BLaER1 treated with 17β-estradiol and CSF1 and Interleukin-3, amounts not matched to agents 10 nM and 100 nM (cell line): ENCODE data around the gene RABGAP1L.

Source experiments
- H3K27ac ChIP-seq, 11 experiments: shearing (Covaris generic); formaldehyde crosslinking; 2 replicates each; pipeline ENCODE4 v1.8.1; 2022
- H3K27me3 ChIP-seq, 11 experiments: shearing (Covaris generic); formaldehyde crosslinking; 2 replicates each; pipeline ENCODE4 v1.8.1; 2022
- H3K36me3 ChIP-seq, 11 experiments: shearing (Covaris generic); formaldehyde crosslinking; 2 replicates each; pipeline ENCODE4 v1.8.1; 2022
- H3K4me1 ChIP-seq, 10 experiments: shearing (Covaris generic); formaldehyde crosslinking; 2 replicates each; pipeline ENCODE4 v1.8.1; 2022
- H3K4me2 ChIP-seq, 11 experiments: shearing (Covaris generic); formaldehyde crosslinking; 2 replicates each; pipeline ENCODE4 v1.8.1; 2022
- H3K4me3 ChIP-seq, 10 experiments: shearing (Covaris generic); formaldehyde crosslinking; 2 replicates each; pipeline ENCODE4 v1.8.1; 2022
- H3K9ac ChIP-seq, 11 experiments: shearing (Covaris generic); formaldehyde crosslinking; 2 replicates each; pipeline ENCODE4 v1.8.1; 2022
- H3K9me3 ChIP-seq, 11 experiments: shearing (Covaris generic); formaldehyde crosslinking; replicated peaks in 1 of 11; 2 replicates each; pipeline ENCODE4 v1.8.1; 2022
- H4K20me1 ChIP-seq, 11 experiments: shearing (Covaris generic); formaldehyde crosslinking; 2 replicates each; pipeline ENCODE4 v1.8.1; 2022
- Cebpa-rat ChIP-seq, 11 experiments: shearing (Covaris generic); IDR thresholded peaks; 2 replicates each; pipeline ENCODE4 v1.8.1; 2022

The RABGAP1L gene

DNA sequence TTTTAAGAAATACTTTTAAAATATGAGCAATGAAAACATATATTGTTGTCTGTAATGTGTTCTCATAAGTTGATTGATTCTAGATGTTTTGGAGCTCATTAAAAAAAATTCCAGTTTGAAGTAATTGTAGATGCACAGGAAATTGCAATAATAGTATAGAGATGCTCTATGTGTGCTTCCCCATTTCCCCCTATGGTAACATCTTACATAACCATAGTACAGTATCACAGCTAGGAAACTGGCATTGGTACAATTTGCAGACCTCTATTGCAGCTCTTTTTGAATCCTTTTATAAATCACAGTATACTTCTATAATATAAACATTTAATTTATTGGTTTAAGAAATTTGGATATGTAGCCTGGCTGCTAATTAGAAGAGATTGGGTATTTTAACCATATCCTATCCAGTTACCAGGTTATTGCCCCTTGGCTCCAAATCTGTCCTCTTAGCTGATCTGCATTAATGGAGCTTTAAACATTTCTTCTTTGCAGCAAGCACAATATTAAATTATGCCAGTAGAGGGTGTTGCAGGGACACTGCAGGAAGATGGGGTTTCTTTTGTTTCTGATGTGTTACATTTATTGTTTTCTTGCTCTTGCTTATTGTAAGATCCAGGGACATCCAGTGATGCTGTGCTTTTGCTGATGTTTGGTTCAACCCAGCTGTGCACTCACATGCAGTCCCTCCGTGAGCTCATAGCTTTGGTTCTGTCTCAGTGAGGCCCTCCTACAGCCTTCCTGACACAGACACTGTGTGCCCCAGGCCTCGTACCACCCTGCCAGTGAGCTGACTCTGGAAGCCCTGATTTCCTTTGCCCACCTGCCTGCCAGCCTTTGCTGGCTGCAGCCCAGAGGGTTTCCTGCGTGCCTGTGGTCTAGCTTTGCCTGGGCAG lies 103.3 kb downstream of the RABGAP1L start:
- peaks cover 0 to 6% (median 5%) of the 10 kb centered on the region in 10 experiments; a peak in 13 of 20 replicates for H3K4me1 ChIP-seq
- no peaks in the 10 kb centered on the region; a peak in 1 of 22 replicates for H4K20me1 ChIP-seq
- H3K27me3 ChIP-seq: no peaks in the 10 kb centered on the region
- H3K4me3 ChIP-seq: no peak overlapping the region
- H3K36me3 ChIP-seq: no peaks in the 10 kb centered on the region
- H3K4me2 ChIP-seq: peak overlapping the region in 7 of 11 experiments; percentile 17 to 54 (median 32); a peak in 11 of 22 replicates
- peak overlapping the region in 2 of 11 experiments; percentile 3 to 22; a peak in 2 of 22 replicates for H3K27ac ChIP-seq
- H3K9me3 ChIP-seq: no peaks in the 10 kb centered on the region
- H3K9ac ChIP-seq: peak overlapping the region in 5 of 11 experiments; percentile 28 to 52 (median 43); a peak in 4 of 22 replicates
- TF ChIP-seq Cebpa-rat (IDR thresholded peaks at IDR 0.05): no peak

DNA sequence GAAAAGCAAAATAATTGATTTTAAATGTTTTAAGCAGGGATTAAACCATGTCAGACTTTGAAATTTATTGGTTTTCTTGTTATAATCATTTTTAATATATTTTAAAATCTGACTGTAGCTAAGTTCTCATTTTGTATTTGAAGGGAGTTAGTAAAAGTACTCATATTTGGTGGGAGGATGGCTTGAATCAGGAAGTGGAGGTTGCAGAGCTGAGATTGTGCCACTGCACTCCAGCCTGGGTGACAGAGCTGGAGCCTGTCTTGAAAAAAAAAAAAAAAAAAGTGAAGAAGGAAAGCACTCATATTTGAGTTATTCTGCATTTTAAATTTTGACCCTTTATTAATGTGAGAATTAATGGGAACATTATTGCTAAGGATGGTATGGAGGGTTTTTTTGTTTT lies 106.0 kb downstream of the RABGAP1L start:
- H3K4me1 ChIP-seq: peaks cover 0 to 13% (median 5%) of the 10 kb centered on the region in 10 experiments; a peak in 13 of 20 replicates
- no peaks in the 10 kb centered on the region for H3K27me3 ChIP-seq
- H3K4me3 ChIP-seq: no peak overlapping the region
- H3K9me3 ChIP-seq: peaks cover 0 to 6% (median 0%) of the 10 kb centered on the region in 11 experiments; a peak in 2 of 22 replicates
- H3K4me2 ChIP-seq: no peak overlapping the region
- H3K9ac ChIP-seq: no peak overlapping the region
- peaks cover 0 to 14% (median 0%) of the 10 kb centered on the region in 11 experiments; a peak in 4 of 22 replicates for H3K36me3 ChIP-seq
- no peak overlapping the region for H3K27ac ChIP-seq
- TF ChIP-seq Cebpa-rat (IDR thresholded peaks at IDR 0.05): no peak
- no peaks in the 10 kb centered on the region; a peak in 1 of 22 replicates for H4K20me1 ChIP-seq

DNA sequence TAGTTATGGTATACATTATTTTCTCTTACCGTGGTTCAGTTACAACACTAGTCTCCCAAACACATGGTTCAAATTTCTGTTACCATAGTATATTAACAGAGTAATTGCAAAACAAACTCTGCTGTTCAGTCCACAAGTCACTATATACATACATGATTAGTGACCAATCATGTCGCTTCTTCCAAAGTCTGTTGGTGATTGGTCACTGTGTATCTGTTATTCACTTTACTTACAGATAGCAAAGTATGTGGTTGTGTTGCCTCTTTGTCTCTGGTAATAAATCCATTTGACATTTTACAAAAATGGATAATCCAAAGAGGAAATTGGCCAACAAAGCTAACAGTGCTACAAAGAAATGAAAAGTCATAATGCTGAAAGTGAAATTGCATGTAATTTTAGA lies 107.2 kb downstream of the RABGAP1L start:
- Histone ChIP-seq H3K4me1 (peaks cover 0 to 14% (median 5%) of the 10 kb centered on the region in 10 experiments; a peak in 13 of 20 replicates), H3K27me3 (no peaks in the 10 kb centered on the region), H3K27ac (no peak overlapping the region), H3K36me3 (peaks cover 0 to 14% (median 0%) of the 10 kb centered on the region in 11 experiments; a peak in 4 of 22 replicates), H3K9ac (no peak overlapping the region), H3K4me2 (no peak overlapping the region), H4K20me1 (no peaks in the 10 kb centered on the region; a peak in 1 of 22 replicates), H3K4me3 (no peak overlapping the region), H3K9me3 (peaks cover 0 to 6% (median 0%) of the 10 kb centered on the region in 11 experiments; a peak in 2 of 22 replicates)
- TF ChIP-seq Cebpa-rat (IDR thresholded peaks at IDR 0.05): no peak

DNA sequence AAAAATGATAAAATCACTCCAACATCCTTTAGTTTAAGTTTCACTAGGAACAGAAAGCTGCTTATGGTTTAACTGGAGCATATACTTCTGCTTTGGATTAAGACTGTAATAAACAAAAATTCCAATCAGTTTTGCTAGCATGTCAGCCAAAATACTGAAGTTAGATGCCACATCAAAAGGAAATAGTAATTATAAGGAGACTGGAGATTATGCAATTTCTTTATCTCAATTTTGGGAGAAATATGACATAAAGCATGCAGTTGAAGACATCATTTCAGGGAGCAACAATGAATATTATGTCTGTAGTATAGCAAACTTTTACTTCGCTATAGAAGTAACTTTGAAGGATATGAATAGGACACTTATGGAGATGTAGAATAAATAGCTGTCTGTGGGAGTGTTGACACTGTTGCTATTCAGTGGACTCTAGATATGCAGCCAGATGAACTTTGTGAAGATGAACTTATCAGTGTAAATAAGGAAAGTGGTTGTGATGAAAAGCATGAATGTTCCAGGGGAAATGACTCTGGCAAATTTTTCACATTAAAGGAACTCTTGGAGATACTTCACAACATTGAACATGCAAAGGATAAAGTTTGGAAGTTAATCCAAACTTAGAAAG lies 107.8 kb downstream of the RABGAP1L start:
- Histone ChIP-seq H3K4me3 (no peak overlapping the region), H3K9me3 (peaks cover 0 to 6% (median 0%) of the 10 kb centered on the region in 11 experiments; a peak in 2 of 22 replicates), H3K4me1 (peaks cover 0 to 14% (median 5%) of the 10 kb centered on the region in 10 experiments; a peak in 13 of 20 replicates), H3K36me3 (peaks cover 0 to 14% (median 0%) of the 10 kb centered on the region in 11 experiments; a peak in 4 of 22 replicates), H3K27ac (no peak overlapping the region), H4K20me1 (no peaks in the 10 kb centered on the region; a peak in 1 of 22 replicates), H3K9ac (no peak overlapping the region), H3K27me3 (no peaks in the 10 kb centered on the region), H3K4me2 (no peak overlapping the region)
- no peak for TF ChIP-seq Cebpa-rat (IDR thresholded peaks at IDR 0.05)

DNA sequence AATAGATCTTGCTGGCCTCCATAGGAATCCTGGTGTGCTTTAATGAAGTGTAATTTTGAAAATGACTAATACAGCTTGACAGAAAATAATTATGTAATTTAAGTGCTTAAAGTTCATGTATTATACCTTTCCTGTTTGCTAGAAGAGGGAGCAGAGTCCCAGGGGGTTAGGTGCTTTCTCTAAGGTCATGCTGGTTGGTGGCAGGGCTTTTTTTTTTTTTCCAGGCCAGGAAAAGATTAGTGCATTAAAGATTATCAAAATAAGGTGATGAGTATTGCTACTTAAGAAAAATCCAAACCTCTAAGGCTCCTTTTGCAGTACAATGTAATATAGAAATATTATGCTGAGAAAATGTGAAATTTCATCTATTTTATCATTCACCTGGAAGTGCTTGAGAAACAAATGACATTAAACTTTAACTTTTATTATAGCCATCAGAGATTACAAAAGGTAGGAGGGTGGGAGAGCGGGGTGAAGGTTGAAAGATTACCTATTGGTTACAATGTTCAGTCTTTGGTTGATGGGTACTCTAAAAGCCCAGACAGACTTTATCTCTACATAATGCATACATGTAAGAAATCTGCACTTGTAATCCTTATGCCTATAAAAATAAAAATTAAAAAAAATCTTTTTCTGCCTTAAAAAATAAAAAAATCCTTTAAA lies 110.8 kb downstream of the RABGAP1L start:
- H3K4me3 ChIP-seq: no peak overlapping the region
- peak overlapping the region in 1 of 11 experiments; percentile 15; a peak in 3 of 22 replicates for H3K4me2 ChIP-seq
- TF ChIP-seq Cebpa-rat (IDR thresholded peaks at IDR 0.05): no peak
- peaks cover 0 to 24% (median 8%) of the 10 kb centered on the region in 10 experiments; a peak in 9 of 20 replicates for H3K4me1 ChIP-seq
- H3K9me3 ChIP-seq: peaks cover 0 to 6% (median 0%) of the 10 kb centered on the region in 11 experiments; a peak in 2 of 22 replicates
- no peak overlapping the region for H3K27ac ChIP-seq
- H3K36me3 ChIP-seq: peaks cover 0 to 14% (median 0%) of the 10 kb centered on the region in 11 experiments; a peak in 5 of 22 replicates
- H3K27me3 ChIP-seq: no peaks in the 10 kb centered on the region
- H4K20me1 ChIP-seq: no peaks in the 10 kb centered on the region
- H3K9ac ChIP-seq: no peak overlapping the region

DNA sequence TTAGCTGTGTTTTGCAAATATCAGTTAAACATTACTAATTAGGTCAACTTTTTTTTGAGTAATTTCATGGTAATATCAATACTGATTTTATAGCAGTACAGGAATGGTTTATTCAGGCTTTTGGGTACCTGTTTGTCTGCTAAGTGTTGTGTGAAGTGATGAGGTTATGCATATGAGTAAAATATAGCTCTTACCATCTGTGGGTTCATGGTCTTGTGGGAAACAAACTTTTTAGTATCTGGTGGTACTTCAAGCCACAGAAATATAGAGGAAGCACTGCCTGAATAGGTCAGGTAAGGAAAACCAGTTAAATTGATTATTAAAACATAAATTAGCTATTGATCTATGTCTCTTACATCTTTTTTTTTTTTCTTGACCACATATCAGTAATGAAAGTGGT lies 113.9 kb downstream of the RABGAP1L start:
- H3K36me3 ChIP-seq: peaks cover 0 to 22% (median 0%) of the 10 kb centered on the region in 11 experiments; a peak in 8 of 22 replicates
- H3K9me3 ChIP-seq: peaks cover 0 to 6% (median 0%) of the 10 kb centered on the region in 11 experiments; a peak in 3 of 22 replicates
- no peak overlapping the region for H3K9ac ChIP-seq
- H4K20me1 ChIP-seq: no peaks in the 10 kb centered on the region
- peak overlapping the region in 5 of 11 experiments; percentile 6 to 49 (median 27); a peak in 8 of 22 replicates for H3K4me2 ChIP-seq
- no peaks in the 10 kb centered on the region for H3K27me3 ChIP-seq
- H3K4me3 ChIP-seq: no peak overlapping the region
- H3K4me1 ChIP-seq: peaks cover 0 to 41% (median 11%) of the 10 kb centered on the region in 10 experiments; a peak in 12 of 20 replicates
- TF ChIP-seq Cebpa-rat (IDR thresholded peaks at IDR 0.05): no peak
- no peak overlapping the region for H3K27ac ChIP-seq

DNA sequence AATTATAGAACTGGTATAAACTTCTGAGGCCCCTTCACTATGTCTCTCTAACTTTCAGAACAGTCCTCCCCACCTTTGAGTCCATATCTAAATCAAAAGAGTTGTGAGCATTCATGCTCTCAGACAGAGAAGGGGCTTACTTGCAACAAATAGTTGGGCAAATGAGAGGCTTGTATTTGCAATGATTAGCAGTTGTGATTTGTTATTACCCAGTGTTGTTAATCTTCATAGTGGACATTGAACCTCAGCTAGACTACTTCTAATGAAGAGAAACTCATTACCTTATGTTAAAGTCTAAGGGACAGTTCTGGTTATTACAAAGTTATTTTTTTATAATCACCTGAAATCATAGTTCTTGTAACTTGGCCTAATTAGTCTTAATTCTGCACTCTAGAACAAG lies 114.5 kb downstream of the RABGAP1L start:
- no peak overlapping the region for H3K9ac ChIP-seq
- no peak overlapping the region for H3K4me3 ChIP-seq
- peaks cover 0 to 16% (median 0%) of the 10 kb centered on the region in 11 experiments; a peak in 9 of 22 replicates for H3K36me3 ChIP-seq
- peaks cover 0 to 41% (median 11%) of the 10 kb centered on the region in 10 experiments; a peak in 12 of 20 replicates for H3K4me1 ChIP-seq
- no peak overlapping the region for H3K27ac ChIP-seq
- H3K4me2 ChIP-seq: peak overlapping the region in 5 of 11 experiments; percentile 6 to 49 (median 27); a peak in 8 of 22 replicates
- H4K20me1 ChIP-seq: no peaks in the 10 kb centered on the region
- TF ChIP-seq Cebpa-rat (IDR thresholded peaks at IDR 0.05): no peak
- H3K27me3 ChIP-seq: no peaks in the 10 kb centered on the region
- H3K9me3 ChIP-seq: peaks cover 0 to 4% (median 0%) of the 10 kb centered on the region in 11 experiments; a peak in 3 of 22 replicates

DNA sequence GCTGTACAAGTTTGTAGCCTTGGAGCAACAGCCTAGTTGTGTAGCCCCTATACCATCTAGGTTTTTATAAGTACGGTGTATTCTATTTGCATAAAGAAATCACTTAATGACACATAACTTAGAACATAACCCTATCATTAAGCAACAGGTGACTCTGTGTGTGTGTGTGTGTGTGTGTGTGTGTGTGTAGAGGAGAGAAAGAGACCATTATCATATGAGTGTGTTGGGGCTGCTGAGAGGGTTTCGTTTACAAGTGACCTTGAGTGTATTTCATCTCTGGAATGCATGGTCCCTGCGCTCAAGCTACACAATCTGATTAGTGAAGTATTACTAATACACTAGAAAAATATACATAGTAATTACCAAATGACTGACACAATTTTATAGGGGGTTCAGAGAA lies 115.1 kb downstream of the RABGAP1L start:
- H3K36me3 ChIP-seq: peaks cover 0 to 10% (median 0%) of the 10 kb centered on the region in 11 experiments; a peak in 8 of 22 replicates

More for the DNA sequence above, 115.1 kb downstream of the RABGAP1L start:
- Histone ChIP-seq H3K27ac (no peak overlapping the region), H3K4me2 (no peak overlapping the region; a peak in 1 of 22 replicates), H3K27me3 (no peaks in the 10 kb centered on the region), H3K4me1 (peaks cover 0 to 41% (median 11%) of the 10 kb centered on the region in 10 experiments; a peak in 12 of 20 replicates), H3K9ac (no peak overlapping the region), H3K4me3 (no peak overlapping the region), H3K9me3 (peaks cover 0 to 4% (median 0%) of the 10 kb centered on the region in 11 experiments; a peak in 1 of 22 replicates), H4K20me1 (no peaks in the 10 kb centered on the region)
- TF ChIP-seq Cebpa-rat (IDR thresholded peaks at IDR 0.05): no peak
